Measurements from ENCODE around the gene DHRS4. TPM values are rescaled to one million over a fixed set of nuclear protein-coding genes. Genes with fewer than 3 reads are reported as not detected.

DHRS4 gene
- total RNA-seq, 1 donor from 2014 or later = 36.4 TPM

GRCh38 chr14:23936084-23936829, 17.3 kb upstream of the DHRS4 start:
- no peak for TF ChIP-seq CTCF (IDR thresholded peaks at IDR 0.05; ENCODE audit: insufficient read depth, low read length, poor library complexity, severe bottlenecking)
- Histone ChIP-seq H3K4me3 (ENCODE audit: low read depth, low read length) (no peak overlapping the region), H3K36me3 (ENCODE audit: control insufficient read depth, insufficient read depth, low read length) (no peaks in the 10 kb centered on the region), H3K27me3 (ENCODE audit: control insufficient read depth, insufficient read depth, low read length) (peaks cover 5% of the 10 kb centered on the region)
- DNase-seq (ENCODE audit: low read depth) = no peak

- no peak for TF ChIP-seq CTCF (IDR thresholded peaks at IDR 0.05; ENCODE audit: insufficient read depth, low read length, poor library complexity, severe bottlenecking)
These were observed 16.4 kb upstream of the DHRS4 start for GRCh38 chr14:23937203-23937602.

GRCh38 chr14:23938823-23939222, 14.7 kb upstream of the DHRS4 start:
- Histone ChIP-seq H3K4me3 (ENCODE audit: low read depth, low read length) (no peak overlapping the region), H3K27me3 (ENCODE audit: control insufficient read depth, insufficient read depth, low read length) (no peaks in the 10 kb centered on the region), H3K36me3 (ENCODE audit: control insufficient read depth, insufficient read depth, low read length) (no peaks in the 10 kb centered on the region)
- DNase-seq (ENCODE audit: low read depth) = no peak
- no peak for TF ChIP-seq CTCF (IDR thresholded peaks at IDR 0.05; ENCODE audit: insufficient read depth, low read length, poor library complexity, severe bottlenecking)

More at GRCh38 chr14:23937203-23937602, 16.4 kb upstream of the DHRS4 start:
- Histone ChIP-seq H3K27me3 (ENCODE audit: control insufficient read depth, insufficient read depth, low read length) (peaks cover 5% of the 10 kb centered on the region), H3K36me3 (ENCODE audit: control insufficient read depth, insufficient read depth, low read length) (no peaks in the 10 kb centered on the region), H3K4me3 (ENCODE audit: low read depth, low read length) (no peak overlapping the region)
- DNase-seq (ENCODE audit: low read depth) = no peak

GRCh38 chr14:23939607-23940326, 13.8 kb upstream of the DHRS4 start:
- no peak for TF ChIP-seq CTCF (IDR thresholded peaks at IDR 0.05; ENCODE audit: insufficient read depth, low read length, poor library complexity, severe bottlenecking)
- no peak for DNase-seq (ENCODE audit: low read depth)
- H3K36me3 ChIP-seq (ENCODE audit: control insufficient read depth, insufficient read depth, low read length) = no peaks in the 10 kb centered on the region
- H3K27me3 ChIP-seq (ENCODE audit: control insufficient read depth, insufficient read depth, low read length) = no peaks in the 10 kb centered on the region
- H3K4me3 ChIP-seq (ENCODE audit: low read depth, low read length) = no peak overlapping the region

GRCh38 chr14:23941230-23941629, 12.3 kb upstream of the DHRS4 start:
- no peak for TF ChIP-seq CTCF (IDR thresholded peaks at IDR 0.05; ENCODE audit: insufficient read depth, low read length, poor library complexity, severe bottlenecking)
- no peak for DNase-seq (ENCODE audit: low read depth)
- no peaks in the 10 kb centered on the region for H3K27me3 ChIP-seq (ENCODE audit: control insufficient read depth, insufficient read depth, low read length)
- H3K36me3 ChIP-seq (ENCODE audit: control insufficient read depth, insufficient read depth, low read length) = no peaks in the 10 kb centered on the region
- no peak overlapping the region for H3K4me3 ChIP-seq (ENCODE audit: low read depth, low read length)

Measured in kidney epithelial cell (primary cell).